A673 (cell line): Measurements from ENCODE around the gene BMP8A.

Experiments used
- CTCF ChIP-seq: fragments of 300-800, 200-600 bp; sonication (generic); conservative IDR thresholded peaks from 2 replicates; pipeline ENCODE4 v1.5.1; 2017; ENCODE audit warnings: low read depth, mild to moderate bottlenecking, antibody characterized with exemption, low read length, moderate library complexity, mixed read lengths
- EZH2 ChIP-seq: fragments of 200-600 bp; sonication (generic); IDR thresholded peaks from 2 replicates; pipeline ENCODE4 v1.6.1; 2017; ENCODE audit warnings: borderline replicate concordance, low read depth, mild to moderate bottlenecking, mixed read lengths, antibody characterized with exemption, low read length; ENCODE audit not compliant: poor library complexity, severe bottlenecking

- no peak for TF ChIP-seq CTCF
- no peak for TF ChIP-seq EZH2
Measured at GRCh38 chr1:39462074-39462473, 29.4 kb upstream of the BMP8A start.
